Measurements from ENCODE around the gene TM9SF2.

TM9SF2 gene

DNA sequence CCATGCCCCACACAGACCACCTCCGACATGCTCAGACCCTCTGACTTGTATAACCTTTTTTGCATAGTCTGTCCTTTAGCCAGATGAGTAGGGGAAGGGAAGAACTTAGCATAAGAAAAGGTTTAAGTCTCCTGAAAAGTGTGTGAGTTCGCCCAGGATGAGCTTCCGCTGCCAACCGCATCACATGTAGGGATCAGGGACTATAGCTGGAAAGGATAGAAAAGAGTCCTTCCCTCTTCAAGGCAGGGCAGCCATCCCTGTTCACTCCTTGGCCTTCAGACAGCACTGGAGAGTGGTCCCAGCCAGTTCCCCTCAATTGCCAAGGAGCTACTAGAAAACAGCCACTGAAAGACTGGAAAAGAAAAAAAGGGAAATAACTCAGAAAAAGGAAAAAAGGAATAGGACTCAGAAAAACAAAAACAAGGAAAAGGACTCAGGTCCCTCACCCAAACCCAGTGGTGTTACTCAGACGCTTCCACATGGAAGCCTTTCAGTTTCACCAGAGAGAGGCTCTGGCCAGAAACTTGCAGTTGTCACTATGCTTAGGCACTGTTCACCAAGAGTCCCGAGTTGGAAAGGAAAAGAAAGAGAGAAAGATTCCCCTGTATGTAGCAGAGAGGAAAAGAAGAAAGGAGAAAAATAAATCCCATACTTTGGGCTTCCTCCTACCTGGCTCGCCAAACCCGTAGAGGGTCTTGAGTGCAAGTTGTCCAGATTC is 5.6 kb upstream of the TM9SF2 start:
- DNase-seq (ENCODE audit: low spot score), result no peak

DNA sequence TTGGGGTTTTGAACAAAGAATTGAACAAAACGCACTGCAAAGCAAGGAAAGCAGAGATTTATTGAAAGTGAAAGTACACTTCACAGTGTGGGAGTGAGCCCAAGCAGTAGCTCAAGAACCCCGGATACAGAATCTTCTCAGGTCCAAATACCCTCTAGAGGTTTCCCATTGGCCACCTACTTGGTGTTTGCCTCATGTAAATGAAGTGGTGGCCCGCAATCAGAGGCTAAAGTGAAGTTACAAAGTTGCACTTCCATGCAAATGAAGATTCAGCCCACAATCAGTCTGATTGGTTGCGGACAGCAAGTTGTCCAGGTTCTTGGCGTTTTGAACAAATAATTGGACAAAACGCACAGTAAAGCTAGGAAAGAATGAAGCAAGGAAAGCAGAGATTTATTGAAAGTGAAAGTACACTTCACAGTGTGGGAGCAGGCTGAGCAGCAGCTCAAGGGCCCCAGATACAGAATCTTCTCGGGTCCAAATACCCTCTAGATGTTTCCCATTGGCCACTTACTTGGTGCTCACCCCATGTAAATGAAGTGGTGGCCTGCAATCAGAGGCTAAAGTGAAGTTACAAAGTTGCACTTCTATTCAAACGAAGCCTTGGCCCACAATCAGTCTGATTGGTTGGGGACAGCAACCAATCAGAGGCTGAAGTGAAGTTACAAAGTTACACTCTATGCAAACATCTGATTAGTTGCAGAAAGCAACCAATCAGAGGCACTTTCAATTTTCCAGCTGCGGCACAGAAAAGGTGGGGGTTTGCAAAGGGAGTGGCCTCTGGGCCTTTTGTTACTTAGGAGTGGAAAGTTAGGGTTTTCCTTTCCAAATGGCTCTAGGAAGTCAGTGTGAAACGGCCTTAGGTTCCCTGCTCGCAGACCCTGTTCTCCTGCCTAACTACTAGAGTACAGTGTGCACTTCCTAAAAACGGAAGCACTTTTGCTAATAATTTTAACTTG is 4.8 kb upstream of the TM9SF2 start:
- DNase-seq (ENCODE audit: low spot score), result no peak

DNA sequence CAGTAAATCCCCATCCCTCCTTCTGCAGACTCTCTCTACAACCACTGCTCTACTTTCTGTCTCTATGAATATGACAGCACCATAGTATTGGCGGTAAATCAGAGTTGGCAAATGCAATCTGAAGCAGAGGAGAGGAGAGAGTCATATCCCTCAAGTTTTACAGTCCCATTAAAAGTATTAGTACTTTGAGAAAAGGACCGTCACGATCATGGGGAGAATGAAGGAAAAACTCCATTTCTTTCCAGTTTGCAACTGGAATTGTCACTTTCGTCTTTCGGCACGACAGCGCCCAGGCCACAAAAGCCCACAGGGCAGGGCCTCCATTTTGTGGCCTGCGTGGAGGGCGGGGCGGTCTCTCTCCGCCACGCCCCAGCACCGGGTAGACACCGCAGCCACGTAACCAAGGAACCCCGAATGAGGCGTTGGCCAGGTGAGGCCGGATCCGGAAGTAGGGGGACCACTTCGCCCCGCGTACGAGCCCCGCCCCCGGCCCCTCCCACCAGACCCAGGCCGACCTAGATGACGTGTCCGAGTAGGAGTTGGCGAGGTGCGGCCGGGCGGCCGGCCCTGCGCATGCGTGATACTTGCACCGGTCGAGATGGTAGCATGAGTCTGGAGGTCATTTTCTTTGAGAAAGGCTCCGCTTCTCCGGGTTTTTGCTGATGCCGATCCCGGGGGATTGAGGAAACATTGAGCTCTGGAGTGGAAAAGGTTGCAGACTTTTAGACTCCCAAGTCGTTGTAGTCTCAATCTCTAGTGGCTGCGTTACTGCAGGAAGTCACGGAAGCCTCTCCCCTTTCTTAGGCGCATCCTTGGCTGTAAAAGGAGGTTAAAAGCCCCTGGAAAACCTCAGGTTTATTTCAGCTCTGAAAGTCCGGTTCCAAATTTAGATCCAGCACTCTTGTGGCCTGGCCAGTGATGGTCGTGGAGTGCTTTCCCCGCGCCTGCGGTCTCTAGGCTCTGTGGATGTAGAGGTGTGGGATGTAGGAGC is 2.8 kb upstream of the TM9SF2 start:
- peak; percentile 91 for DNase-seq (ENCODE audit: low spot score)

DNA sequence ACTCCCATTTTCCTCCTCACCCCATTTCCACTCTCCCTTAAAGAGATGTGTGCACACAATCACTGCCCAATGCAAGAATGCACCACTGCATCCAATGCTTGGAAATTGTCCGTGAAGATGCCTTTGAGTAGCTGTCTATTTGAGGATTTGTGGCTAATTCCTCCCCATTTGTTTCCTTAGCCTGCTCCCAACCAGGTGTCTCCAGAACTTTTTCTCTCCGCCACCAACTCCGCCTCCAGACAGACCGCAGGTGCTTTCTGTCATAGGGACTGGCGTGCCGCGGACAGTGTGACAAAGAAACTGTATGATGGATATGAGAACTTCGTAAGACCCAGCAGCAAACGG is 461 bp upstream of the TM9SF2 start:
- DNase-seq (ENCODE audit: low spot score), result peak; percentile 7

DNA sequence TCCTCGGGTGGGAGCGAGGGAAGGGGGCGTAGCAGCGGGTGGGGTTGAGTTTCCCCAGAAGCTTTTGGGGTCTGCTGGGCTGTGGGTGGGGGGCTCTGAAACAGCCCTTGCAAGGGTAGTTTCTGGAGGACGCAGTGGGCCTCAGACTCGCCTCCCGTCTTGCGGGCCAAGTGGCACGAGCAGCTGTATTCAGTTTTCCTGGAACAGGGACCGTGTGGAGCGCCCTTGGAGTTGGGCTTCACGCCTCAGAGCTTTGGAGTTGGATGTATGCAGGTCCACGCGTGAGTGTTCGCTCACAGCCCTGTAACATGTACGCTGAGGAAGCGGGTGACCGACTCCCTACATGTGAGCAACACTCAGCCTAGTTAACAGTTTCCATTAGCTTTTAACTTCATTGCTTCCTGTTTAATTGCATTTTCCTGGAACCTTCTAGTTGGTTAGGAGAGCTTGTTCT is 603 bp downstream of the TM9SF2 start:
- peak; percentile 47 for DNase-seq (ENCODE audit: low spot score)

DNA sequence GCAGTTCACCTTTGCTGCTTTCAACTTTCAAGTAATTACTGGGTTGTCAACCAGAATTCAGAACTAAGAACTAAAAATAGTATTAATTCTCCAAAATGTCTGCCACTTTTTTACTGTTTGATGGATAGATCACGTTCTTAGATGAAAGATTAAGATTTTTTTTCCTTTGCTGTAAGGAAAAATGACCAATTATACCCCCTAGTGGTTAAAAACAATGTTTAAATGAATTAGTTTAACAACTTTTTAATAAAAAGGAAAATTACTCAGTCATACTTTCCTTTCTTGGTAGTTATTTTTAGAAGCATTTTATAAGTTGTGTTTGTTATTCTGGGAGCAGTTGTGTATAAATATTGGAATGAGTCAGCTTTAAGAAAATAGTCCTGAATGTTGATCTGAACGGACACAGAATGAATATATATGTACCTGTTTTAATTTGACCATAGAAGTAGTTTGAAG is 4.6 kb downstream of the TM9SF2 start:
- DNase-seq (ENCODE audit: low spot score), result peak; percentile 1

DNA sequence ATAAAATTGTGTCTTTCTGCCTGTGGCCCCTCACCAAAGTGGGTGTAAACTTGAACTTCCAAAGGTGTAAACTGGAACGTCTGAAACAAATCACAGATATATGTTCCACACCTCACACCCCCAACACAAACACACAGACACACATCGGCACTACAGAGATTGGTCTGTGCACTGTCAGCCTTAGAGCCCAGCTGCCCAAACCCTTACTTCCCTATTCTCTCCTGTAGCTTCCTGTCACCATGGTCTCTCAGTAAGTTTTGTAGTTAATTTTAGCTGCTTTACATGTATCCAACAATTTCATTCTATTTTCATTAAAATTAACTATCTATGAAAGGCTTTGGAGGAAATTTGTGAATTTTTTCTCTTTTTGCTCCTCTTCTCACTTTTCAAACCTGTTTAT is 5.4 kb downstream of the TM9SF2 start:
- no peak for DNase-seq (ENCODE audit: low spot score)

DNA sequence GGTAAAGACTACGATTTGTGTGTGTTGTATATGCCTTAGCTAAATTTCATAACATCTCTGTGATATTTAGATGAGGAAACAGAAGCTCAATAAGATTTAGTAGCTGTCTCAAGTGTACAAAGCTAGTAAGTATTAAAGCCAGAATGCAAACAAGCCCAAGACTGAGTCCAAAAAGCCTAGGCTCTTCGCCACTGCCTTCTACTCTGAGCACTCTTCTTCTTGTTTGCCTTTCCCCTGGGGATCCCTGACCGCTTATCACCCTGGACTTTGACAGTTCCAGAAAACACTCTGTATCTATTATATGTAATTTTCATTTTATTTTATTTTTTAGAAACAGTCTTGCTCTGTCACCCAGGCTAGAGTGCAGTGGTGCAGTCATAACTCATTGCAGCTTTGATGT is 5.8 kb downstream of the TM9SF2 start:
- DNase-seq (ENCODE audit: low spot score), result no peak

DNA sequence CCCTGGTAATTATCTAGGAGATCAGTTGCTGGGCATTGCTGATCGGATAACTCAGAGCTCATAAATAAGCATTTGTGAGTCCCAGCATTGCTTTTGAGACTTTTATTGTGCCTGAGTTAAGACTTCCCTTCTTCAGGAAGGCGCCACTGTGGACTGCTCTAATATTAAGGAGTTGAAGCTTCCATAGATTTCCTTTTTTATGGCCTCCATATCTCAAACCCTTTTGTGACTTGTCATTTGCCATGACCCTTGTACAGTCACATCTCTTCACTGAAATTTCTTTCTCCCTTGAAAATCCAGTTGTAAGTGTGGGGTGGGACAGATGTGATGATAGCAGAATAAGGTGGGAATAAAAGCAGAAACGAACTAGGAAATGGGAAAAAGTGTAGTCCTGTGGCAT is 6.3 kb downstream of the TM9SF2 start:
- DNase-seq (ENCODE audit: low spot score), result no peak

DNA sequence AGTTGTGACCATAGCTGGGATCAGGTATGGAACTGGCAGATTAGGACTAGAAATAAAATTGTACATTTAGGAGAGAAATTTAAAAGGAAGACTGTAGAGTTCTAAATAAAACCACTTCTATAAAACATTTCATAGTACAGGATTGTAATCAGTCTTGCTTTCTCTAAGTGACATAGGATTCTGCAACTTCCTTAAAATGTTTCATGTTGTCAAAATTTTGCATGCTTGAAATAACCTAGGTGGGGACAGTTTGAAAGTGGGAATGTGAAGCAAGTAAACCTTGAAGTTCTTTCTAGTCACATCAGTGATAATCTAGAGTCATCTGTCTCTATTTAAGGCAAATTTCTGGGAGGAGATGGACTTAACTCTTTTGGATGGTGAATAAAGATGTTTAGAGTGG is 6.7 kb downstream of the TM9SF2 start:
- no peak for DNase-seq (ENCODE audit: low spot score)

DNA sequence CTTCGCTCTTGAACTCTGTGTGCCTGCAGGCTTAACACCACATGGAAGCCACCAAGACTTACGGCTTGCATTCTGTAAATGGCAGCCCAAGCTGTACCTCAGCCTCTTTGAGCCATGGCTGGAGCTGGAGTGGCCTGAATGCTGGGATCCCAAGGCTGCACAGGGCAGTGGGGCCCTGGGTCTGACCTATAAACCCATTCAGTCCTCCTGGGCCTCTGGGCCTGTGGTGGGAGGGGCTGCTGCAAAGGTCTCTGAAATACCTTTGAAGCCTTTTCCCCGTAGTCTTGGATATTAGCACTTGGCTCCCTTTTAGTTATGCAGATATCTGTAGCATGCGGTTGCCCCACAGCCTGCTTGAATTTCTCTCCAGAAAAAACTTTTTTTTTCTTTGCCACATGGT is 8.2 kb downstream of the TM9SF2 start:
- DNase-seq (ENCODE audit: low spot score), result no peak

DNA sequence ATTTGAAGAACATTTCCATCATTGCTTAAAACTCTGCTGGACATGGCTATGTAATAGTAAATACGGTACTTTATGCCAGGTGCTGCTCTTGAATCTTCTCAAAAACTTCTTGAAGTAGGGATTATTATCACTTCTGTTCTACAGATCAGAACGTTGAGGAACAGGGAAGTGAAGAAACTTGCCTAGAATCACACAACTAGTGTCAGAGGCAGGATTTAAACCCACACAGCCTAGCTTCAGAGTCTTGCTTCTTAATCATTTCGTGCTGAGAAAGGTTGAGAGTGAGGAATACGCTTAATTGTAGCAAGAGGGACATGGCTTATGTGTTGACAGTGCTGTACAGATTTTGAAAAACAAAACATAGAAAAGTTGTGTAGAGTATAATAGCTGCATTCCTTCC is 13.5 kb downstream of the TM9SF2 start:
- DNase-seq (ENCODE audit: low spot score), result no peak

DNA sequence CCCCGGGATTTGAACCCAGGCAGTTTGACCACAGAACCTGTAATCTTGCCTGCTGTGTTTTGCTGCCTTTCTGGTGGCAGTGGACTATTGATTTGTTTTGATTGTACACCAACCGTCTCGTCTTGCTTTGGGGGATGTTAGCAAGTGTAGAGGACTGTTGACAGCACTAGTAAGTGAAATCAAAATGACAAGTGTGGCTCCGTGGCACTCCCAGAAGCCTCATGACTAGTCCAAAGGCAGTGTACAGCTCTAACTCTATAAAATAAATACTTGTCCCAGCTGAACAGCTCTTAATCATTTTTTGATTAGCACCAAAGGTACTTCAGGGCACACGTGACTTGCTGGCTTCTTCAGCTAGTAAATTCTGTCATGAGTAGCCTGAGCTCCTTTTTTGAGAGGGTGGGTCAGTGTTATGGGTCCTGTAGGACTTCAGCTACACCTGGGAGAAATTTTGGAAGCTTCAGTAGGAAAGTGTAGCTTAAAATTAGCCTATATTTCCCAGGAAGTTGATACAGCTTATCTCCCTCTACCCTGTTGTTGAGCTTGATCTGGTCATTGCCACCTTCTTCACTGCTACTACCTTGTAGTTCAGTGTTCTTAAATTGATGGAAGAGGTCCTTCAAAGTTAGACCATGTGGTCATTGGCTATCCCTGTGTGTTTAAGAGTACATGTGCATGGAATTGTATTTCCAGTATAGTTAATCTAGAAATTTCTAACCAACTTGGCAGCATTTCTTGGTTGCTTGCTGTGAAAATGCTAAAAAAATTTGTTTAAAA is 15.1 kb downstream of the TM9SF2 start:
- DNase-seq (ENCODE audit: low spot score), result no peak

DNA sequence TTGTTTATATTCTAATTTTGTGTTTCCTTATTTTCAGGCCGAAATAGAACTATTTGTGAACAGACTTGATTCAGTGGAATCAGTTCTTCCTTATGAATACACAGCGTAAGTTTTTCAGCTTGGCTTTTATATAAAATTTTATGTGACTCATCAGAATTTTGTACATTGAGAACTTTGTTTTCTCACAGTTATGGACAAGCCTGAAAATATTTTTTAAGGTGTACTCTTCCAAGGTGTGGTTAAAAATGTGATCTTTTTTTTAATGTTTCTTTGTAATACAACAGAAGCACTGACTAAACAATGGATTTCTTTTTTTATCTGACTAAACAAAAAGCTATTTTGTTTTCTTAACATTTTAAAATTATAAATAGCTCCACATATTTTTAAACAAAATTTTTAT is 16.3 kb downstream of the TM9SF2 start:
- no peak for DNase-seq (ENCODE audit: low spot score)

DNA sequence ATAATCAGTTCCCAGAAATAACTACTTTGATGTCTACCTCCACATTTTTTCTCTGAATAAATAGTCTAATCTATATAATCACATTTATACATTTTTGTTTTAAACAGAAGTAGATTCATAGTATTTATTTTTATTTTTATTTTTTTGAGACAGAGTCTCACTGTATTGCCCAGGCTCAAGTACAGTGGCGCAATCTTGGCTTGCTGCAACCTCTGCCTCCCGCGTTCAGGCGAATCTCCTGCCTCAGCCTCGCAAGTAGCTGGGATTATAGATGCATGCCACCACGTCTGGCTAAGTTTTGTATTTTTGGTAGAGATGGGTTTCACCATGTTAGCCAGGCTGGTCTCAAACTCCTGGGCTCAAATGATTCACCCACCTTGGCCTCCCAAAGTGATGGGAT is 16.7 kb downstream of the TM9SF2 start:
- no peak for DNase-seq (ENCODE audit: low spot score)

DNA sequence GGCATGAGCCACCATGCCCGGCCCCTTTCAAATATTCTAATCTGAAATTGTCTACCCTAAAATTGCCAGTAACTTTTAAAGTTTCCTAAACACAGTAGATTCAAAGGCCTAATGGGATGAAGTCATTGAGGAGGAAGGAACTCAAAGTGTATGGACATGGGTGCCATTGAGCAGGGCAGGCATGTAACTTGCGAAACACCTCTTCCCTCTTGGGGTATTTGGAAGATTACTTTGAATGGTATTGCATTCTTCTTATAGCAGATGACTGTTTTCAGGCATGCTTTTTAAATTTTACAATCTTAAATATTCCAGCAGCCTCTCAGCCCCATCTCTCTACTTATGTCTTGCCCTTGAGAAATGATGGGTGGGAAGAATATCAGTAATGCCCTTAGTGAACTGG is 21.0 kb downstream of the TM9SF2 start:
- no peak for DNase-seq (ENCODE audit: low spot score)

DNA sequence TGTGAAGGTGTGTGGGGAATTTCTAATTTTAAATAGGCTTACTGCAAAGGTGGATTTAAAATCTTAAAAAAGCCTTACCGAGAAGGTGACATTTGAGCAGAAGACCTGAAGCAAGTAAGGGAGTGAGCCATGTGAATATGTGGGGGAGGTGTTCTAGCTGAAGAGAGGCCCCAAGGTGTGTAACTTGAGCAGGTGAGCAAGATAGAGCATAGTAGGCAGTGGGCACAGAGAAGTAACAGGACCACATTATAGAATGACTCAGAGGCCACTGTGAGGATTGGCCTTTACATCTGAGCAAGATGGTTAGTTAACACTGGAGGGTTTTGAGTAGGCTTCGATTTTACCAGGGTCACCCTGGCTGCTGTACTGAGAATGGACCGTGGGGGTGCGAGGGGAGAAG is 22.6 kb downstream of the TM9SF2 start:
- DNase-seq (ENCODE audit: low spot score), result no peak

DNA sequence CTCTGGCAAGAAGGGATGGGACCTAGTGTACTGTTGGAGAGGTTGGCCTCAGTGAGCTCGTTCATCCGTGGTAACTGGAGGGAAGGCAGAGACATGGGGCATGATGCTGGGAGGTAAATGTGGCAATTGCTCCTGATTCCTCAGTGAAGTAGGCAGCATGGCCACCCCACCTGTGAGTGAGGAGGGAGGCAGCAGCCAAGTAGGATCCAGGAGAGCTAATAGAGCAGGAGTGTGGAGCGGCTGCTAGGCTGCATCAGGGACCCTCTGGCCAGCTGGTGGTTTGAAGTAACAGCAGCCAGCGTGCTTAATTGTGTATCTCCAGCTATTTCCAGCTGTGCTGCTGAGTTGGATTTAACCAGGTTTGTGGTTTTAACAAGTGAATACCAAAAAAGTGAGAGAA is 24.7 kb downstream of the TM9SF2 start:
- no peak for DNase-seq (ENCODE audit: low spot score)

DNA sequence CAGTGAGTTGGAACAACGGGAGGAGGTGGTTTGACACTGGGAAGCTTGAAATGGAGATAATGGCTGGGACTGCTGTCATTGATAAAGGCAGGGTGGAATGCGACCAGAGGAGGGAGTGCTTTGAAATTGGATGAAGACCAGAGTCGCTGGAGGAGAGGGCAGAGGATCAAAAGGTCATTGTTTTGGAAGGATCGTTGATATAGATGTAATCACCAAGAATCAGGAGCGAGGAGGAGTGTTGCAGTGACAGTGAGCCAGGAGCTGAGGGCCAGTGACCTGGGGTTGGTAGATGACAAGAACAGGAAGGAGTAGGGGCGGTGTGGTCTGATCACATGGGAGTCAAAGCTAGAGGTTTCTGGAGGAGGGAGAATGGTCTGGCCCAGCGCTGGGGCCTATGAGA is 25.3 kb downstream of the TM9SF2 start:
- no peak for DNase-seq (ENCODE audit: low spot score)

DNA sequence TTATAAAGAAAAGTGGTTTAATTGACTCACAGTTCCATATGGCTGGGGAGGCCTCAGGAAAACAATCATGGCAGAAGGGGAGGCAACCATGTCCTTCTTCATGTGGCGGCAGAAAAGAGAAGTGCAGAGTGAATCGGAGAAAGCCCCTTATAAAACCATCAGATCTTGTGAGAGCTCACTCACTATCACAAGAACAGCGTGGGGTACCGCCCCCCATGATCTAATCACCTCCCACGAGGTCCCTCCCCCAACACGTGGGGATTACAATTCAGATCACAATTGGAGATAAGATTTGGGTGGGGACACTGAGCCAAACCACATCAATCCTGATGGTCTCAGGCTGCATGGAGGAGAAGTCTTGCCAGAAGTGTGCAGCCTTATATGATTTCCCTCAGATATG is 26.0 kb downstream of the TM9SF2 start:
- DNase-seq (ENCODE audit: low spot score), result no peak

DNA sequence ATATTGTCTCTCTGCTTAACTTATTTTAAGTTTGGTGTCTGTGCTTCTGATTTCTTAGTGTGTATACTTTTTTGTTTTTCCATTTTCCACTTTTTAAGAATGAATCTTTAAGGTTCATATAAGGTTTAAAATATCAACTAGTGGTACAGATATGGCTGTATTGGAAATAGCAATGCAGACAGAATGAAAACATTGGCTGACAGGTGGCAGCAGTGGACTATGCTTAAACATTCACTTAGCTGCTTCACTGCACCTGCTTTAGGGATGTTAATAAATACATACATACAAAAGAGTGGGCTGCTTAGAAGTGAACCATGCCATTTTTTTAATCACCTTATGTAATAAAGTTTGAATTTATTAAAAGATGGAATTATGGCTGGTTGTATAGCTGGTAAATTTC is 27.3 kb downstream of the TM9SF2 start:
- DNase-seq (ENCODE audit: low spot score), result no peak
